Breast epithelium (tissue), 3 donors: ENCODE measurements around the gene ABHD16A.

ENCODE experiments used
- POLR2A ChIP-seq: fragments of 450-650 bp; IDR thresholded peaks from one replicate; pipeline ENCODE4 v1.6.1; 2016; ENCODE audit warnings: antibody characterized with exemption, mild to moderate bottlenecking, moderate library complexity
- TF ChIP-seq, protein P1 (sequence below), 3 donors: fragments of 450-650 bp; IDR thresholded peaks; one replicate each; pipeline ENCODE4 v1.5.1; 2016 to 2017; ENCODE audit warnings: antibody characterized with exemption in 3 of 3, mild to moderate bottlenecking in 3 of 3, moderate library complexity in 3 of 3

DNA sequence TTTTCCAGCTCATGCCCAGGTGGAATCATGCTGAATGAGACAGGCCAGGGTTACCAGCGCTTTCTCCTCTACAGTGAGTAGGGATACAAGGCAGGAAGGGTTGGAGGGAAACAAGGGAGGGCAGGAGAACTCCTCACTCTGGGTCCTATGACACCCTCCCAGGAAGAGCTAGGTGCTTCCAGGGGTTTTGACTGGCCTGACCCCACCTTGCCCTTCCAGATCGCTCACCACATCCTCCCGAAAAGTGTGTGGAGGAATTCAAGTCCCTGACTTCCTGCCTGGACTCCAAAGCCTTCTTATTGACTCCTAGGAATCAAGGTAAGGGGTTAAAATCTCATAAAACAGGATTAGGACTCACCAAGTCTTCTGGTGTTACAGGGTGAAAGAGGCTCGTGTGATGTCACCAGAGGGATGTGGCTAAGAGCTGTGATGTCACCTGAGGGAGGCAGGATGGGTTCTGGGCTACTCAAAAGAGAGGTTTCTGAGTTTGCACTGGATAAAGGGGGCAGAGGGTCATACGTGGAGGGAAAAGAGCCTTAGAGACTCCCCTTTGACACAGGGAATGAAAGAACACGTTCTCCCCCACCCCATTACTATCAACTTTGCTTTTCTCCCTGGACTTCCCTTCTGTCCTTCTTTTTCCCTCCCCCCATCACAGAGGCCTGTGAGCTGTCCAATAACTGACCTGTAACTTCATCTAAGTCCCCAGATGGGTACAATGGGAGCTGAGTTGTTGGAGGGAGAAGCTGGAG lies 45.5 kb downstream of the ABHD16A start:
- TF ChIP-seq, protein P1, sequence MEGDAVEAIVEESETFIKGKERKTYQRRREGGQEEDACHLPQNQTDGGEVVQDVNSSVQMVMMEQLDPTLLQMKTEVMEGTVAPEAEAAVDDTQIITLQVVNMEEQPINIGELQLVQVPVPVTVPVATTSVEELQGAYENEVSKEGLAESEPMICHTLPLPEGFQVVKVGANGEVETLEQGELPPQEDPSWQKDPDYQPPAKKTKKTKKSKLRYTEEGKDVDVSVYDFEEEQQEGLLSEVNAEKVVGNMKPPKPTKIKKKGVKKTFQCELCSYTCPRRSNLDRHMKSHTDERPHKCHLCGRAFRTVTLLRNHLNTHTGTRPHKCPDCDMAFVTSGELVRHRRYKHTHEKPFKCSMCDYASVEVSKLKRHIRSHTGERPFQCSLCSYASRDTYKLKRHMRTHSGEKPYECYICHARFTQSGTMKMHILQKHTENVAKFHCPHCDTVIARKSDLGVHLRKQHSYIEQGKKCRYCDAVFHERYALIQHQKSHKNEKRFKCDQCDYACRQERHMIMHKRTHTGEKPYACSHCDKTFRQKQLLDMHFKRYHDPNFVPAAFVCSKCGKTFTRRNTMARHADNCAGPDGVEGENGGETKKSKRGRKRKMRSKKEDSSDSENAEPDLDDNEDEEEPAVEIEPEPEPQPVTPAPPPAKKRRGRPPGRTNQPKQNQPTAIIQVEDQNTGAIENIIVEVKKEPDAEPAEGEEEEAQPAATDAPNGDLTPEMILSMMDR (IDR thresholded peaks at IDR 0.05), result no peak
- TF ChIP-seq POLR2A, result no peak
